ENCODE data around the gene CRISPLD2.
"Not testable (repeated sequence)": the region's sequence is repeated elsewhere in the genome, so short reads cannot be mapped to it uniquely, and the experiment has no call there.

Gene CRISPLD2

GRCh38 chr16:84868829-84869472, 49.2 kb downstream of the CRISPLD2 start:
- H3K4me3 ChIP-seq (ENCODE audit: control insufficient read depth, low read depth, low read length), result no peak overlapping the region

GRCh38 chr16:84869473-84869845, 49.7 kb downstream of the CRISPLD2 start:
- TF ChIP-seq CTCF (IDR thresholded peaks at IDR 0.05; ENCODE audit: control insufficient read depth, insufficient read depth, low read depth, low read length, missing control alignments), result no peak
- DNase-seq (ENCODE audit: low read depth), result no peak

More at GRCh38 chr16:84868829-84869472, 49.2 kb downstream of the CRISPLD2 start:
- DNase-seq (ENCODE audit: low read depth), result no peak
- TF ChIP-seq CTCF (IDR thresholded peaks at IDR 0.05; ENCODE audit: control insufficient read depth, insufficient read depth, low read depth, low read length, missing control alignments), result no peak

GRCh38 chr16:84872971-84873370, 53.2 kb downstream of the CRISPLD2 start:
- not testable (repeated sequence) for H3K4me3 ChIP-seq (ENCODE audit: control insufficient read depth, low read depth, low read length); DNase-seq (ENCODE audit: low read depth)

More at GRCh38 chr16:84869473-84869845, 49.7 kb downstream of the CRISPLD2 start:
- no peak overlapping the region for H3K4me3 ChIP-seq (ENCODE audit: control insufficient read depth, low read depth, low read length)

GRCh38 chr16:84874004-84874435, 54.2 kb downstream of the CRISPLD2 start:
- DNase-seq (ENCODE audit: low read depth), result no peak
- TF ChIP-seq CTCF (IDR thresholded peaks at IDR 0.05; ENCODE audit: control insufficient read depth, insufficient read depth, low read depth, low read length, missing control alignments), result no peak
- H3K4me3 ChIP-seq (ENCODE audit: control insufficient read depth, low read depth, low read length), result no peak overlapping the region

- no peak overlapping the region for H3K4me3 ChIP-seq (ENCODE audit: control insufficient read depth, low read depth, low read length)
- no peak for TF ChIP-seq CTCF (IDR thresholded peaks at IDR 0.05; ENCODE audit: control insufficient read depth, insufficient read depth, low read depth, low read length, missing control alignments)
- DNase-seq (ENCODE audit: low read depth), result no peak
These were observed 54.8 kb downstream of the CRISPLD2 start for GRCh38 chr16:84874553-84874952.

- DNase-seq (ENCODE audit: low read depth), result no peak
- TF ChIP-seq CTCF (IDR thresholded peaks at IDR 0.05; ENCODE audit: control insufficient read depth, insufficient read depth, low read depth, low read length, missing control alignments), result no peak
These were observed 55.2 kb downstream of the CRISPLD2 start for GRCh38 chr16:84874983-84875382.

GRCh38 chr16:84875846-84876245, 56.1 kb downstream of the CRISPLD2 start:
- TF ChIP-seq CTCF (IDR thresholded peaks at IDR 0.05; ENCODE audit: control insufficient read depth, insufficient read depth, low read depth, low read length, missing control alignments), result no peak
- no peak for DNase-seq (ENCODE audit: low read depth)
- H3K4me3 ChIP-seq (ENCODE audit: control insufficient read depth, low read depth, low read length), result no peak overlapping the region

More at GRCh38 chr16:84874983-84875382, 55.2 kb downstream of the CRISPLD2 start:
- H3K4me3 ChIP-seq (ENCODE audit: control insufficient read depth, low read depth, low read length), result no peak overlapping the region

Measured in AG09309 (cell line).